Neuron (in vitro differentiated cells): ENCODE results near the gene CAGE1.

Experiments used
- H2AFZ ChIP-seq: one replicate; pipeline ENCODE4 v1.6.1; 2013; ENCODE audit warnings: low read depth, mild to moderate bottlenecking, inconsistent platforms, low read length, moderate library complexity
- H3K27me3 ChIP-seq: one replicate; pipeline ENCODE4 v1.6.1; 2013; ENCODE audit warnings: low read length; ENCODE audit not compliant: insufficient read depth
- H3K36me3 ChIP-seq: one replicate; pipeline ENCODE4 v1.6.1; 2013; ENCODE audit warnings: low read length; ENCODE audit not compliant: insufficient read depth
- H3K4me1 ChIP-seq: one replicate; pipeline ENCODE4 v1.6.1; 2013; ENCODE audit warnings: low read length; ENCODE audit not compliant: insufficient read depth
- H3K4me3 ChIP-seq: 2 replicates; pipeline ENCODE4 v1.5.1; 2013; ENCODE audit warnings: mild to moderate bottlenecking, low read length, moderate library complexity
- H3K9me3 ChIP-seq: one replicate; pipeline ENCODE4 v1.6.1; 2013; ENCODE audit warnings: low read length

The CAGE1 gene

DNA sequence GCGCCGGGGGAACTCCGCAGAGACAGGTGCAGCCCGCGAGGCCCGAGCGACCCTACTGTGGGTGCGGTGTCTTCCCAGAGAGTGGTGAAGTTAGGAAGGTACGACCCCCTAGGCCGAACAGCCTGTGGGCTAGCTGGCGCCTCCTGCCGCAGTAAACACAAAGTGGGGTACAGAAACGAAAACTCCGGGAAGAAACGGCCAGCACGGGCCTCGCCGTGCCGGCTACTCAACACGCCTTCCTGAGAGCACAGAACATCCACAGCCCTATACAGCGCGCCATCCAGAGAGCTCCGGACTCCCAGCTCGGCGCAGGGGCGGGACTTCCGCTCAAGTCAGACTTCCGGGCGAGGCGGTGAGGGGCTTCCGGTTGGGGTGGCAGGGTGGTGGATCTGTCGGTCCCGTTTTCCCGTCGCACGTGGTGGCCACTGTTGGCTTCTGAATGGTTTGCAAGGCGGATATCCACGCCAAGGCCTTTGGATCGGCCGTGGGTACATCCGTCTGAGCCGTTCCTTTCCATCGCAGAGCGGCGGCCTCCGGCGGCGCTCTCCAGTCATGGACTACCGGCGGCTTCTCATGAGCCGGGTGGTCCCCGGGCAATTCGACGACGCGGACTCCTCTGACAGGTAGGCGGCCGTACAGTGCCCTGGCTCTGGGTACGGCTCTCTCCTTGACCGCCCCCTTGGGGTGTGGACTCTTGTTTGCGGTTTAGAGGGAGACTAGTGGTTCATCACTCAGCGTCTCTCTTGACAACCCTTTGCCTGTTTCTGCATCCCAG lies at the start of gene CAGE1, which contains the start of gene RIOK1:
Gene CAGE1, minus strand, starts transcription at position 292 of the 775 bp plus-strand sequence. CDS start 2,569 bp downstream, outside the sequence.
Gene RIOK1, plus strand, starts transcription at position 358 of the 775 bp plus-strand sequence. Its CDS starts 195 bp downstream, at position 553.
- no peaks in the 10 kb centered on the region for H3K9me3 ChIP-seq
- peak within 1 kb of the TSS; percentile 74 for H3K4me3 ChIP-seq
- H3K36me3 ChIP-seq, result peaks cover 9% of the 10 kb centered on the region
- H2AFZ ChIP-seq, result peak within 1 kb of the TSS; percentile 90
- no peaks in the 10 kb centered on the region for H3K27me3 ChIP-seq
- H3K4me1 ChIP-seq, result peaks cover 16% of the 10 kb centered on the region

GRCh38 chr6:7439228-7439627 lies 49.7 kb upstream of the CAGE1 start:
- Histone ChIP-seq H3K36me3 (no peaks in the 10 kb centered on the region), H3K9me3 (no peaks in the 10 kb centered on the region), H3K27me3 (no peaks in the 10 kb centered on the region), H3K4me3 (no peak overlapping the region), H3K4me1 (no peaks in the 10 kb centered on the region), H2AFZ (no peak overlapping the region)

DNA sequence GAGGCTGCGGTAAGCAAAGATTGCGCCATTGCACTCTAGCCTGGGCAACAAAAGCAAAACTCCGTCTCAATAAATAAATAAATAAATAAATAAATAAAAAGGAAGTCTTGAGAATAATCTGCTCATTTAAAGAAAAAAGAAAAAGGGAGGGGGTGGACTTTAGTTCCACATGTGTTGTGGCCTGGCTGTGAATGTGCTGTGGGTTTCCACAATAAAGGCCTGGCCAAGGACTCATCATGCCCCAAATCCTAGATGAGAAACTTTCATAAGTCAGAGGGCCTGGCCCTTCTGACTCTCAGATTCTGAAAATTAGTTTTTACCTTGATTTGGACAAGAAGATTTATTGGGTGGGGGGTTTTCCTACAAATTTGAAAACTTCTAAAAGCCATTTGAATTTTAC lies 48.5 kb upstream of the CAGE1 start:
- H3K4me3 ChIP-seq, result no peak overlapping the region

GRCh38 chr6:7434672-7435071 lies 45.1 kb upstream of the CAGE1 start:
- H2AFZ ChIP-seq, result no peak overlapping the region
- no peaks in the 10 kb centered on the region for H3K36me3 ChIP-seq
- H3K27me3 ChIP-seq, result peaks cover 4% of the 10 kb centered on the region
- no peak overlapping the region for H3K4me3 ChIP-seq
- H3K4me1 ChIP-seq, result no peaks in the 10 kb centered on the region
- no peaks in the 10 kb centered on the region for H3K9me3 ChIP-seq

More for the DNA sequence above, 48.5 kb upstream of the CAGE1 start:
- no peaks in the 10 kb centered on the region for H3K4me1 ChIP-seq
- H2AFZ ChIP-seq, result no peak overlapping the region
- no peaks in the 10 kb centered on the region for H3K36me3 ChIP-seq
- no peaks in the 10 kb centered on the region for H3K9me3 ChIP-seq
- H3K27me3 ChIP-seq, result no peaks in the 10 kb centered on the region

DNA sequence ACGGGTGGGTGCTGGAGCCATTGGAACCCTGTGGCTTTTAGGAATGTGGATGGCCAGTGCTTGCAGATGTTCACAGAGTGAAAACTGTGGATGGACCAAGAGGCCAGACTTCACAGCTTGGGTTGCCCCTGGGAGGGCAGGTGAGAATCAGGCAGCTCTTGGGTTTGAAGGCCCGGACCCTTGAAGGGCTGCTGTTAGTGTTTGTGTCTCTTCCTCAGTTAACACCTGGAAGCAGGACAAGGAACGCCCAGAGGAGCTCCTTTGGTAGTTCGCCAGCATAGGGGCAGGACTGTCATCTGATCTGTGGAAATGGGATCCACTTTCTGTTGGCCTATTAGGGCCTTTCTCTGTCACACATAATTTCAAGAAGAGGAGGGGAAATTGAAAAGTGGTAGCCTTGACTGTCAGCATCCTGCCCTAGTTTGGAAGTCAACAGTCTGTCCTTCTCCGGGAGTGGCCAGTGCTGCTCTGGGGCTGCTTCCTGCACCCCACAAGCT lies 43.6 kb upstream of the CAGE1 start:
- no peak overlapping the region for H3K4me3 ChIP-seq
- no peaks in the 10 kb centered on the region for H3K9me3 ChIP-seq

GRCh38 chr6:7432391-7433120 lies 43.0 kb upstream of the CAGE1 start:
- no peak overlapping the region for H3K4me3 ChIP-seq
- H3K36me3 ChIP-seq, result no peaks in the 10 kb centered on the region
- H2AFZ ChIP-seq, result no peak overlapping the region
- peaks cover 4% of the 10 kb centered on the region for H3K27me3 ChIP-seq
- no peaks in the 10 kb centered on the region for H3K9me3 ChIP-seq
- no peaks in the 10 kb centered on the region for H3K4me1 ChIP-seq

More for the DNA sequence above, 43.6 kb upstream of the CAGE1 start:
- Histone ChIP-seq H3K4me1 (no peaks in the 10 kb centered on the region), H2AFZ (no peak overlapping the region), H3K27me3 (peaks cover 4% of the 10 kb centered on the region), H3K36me3 (no peaks in the 10 kb centered on the region)

DNA sequence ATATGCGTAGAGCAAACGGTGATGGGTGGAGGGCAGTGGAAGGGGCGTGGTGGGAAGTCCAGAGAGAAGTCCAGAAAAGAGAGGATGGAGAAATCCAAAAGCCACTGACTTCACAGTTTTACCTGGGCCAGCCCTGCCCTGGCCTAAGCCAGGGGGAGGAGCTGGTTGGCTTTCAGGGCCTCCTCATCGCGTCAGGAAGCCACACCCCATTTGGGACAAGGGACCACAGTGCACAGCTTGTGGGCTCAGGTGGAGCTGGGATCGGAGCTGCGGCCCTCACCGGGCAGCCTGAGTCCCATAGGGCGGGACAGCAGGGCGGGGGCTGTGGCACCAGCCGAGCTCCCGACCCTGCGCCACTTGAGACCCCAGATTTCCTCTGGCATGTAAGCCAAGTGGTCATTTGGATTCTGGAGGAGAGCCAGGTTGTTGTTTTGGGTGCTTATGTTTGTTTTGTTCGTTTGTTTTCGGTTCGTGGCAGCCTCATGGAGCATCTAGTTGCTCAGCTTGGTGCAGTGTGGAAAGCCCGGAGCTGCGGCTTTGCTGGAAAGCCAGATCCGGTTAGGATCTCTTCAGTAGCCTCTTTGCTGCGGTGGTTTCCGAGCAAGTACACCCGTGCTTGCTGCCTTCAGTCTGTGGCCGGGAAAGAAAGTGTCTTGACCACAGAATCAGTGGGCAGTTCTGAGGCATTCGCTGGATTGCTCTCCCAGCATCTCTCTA lies 42.3 kb upstream of the CAGE1 start:
- no peak overlapping the region for H2AFZ ChIP-seq
- no peaks in the 10 kb centered on the region for H3K36me3 ChIP-seq
- peaks cover 4% of the 10 kb centered on the region for H3K27me3 ChIP-seq
- no peak overlapping the region for H3K4me3 ChIP-seq
- H3K9me3 ChIP-seq, result no peaks in the 10 kb centered on the region
- no peaks in the 10 kb centered on the region for H3K4me1 ChIP-seq

DNA sequence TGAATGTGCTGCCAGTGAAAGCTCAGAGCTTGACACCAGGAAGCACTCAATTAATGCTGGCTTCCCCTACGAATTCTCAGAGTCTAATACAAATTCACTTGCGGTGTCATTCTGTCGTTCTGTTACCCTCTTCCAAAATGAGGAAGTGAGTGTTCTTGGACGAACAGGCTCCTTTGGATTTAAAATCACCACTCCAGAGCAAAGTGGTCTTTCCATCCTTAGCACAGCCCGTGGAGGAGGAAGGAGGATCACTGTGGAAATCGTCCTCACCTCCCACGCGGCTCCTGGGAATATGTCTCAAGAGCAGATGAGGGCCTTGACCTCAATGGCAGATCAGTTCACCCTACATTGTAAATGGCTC lies 41.8 kb upstream of the CAGE1 start:
- H3K4me3 ChIP-seq, result no peak overlapping the region
- peaks cover 4% of the 10 kb centered on the region for H3K27me3 ChIP-seq
- no peaks in the 10 kb centered on the region for H3K9me3 ChIP-seq
- no peaks in the 10 kb centered on the region for H3K36me3 ChIP-seq
- H2AFZ ChIP-seq, result no peak overlapping the region
- H3K4me1 ChIP-seq, result no peaks in the 10 kb centered on the region

GRCh38 chr6:7426447-7427169 lies 37.1 kb upstream of the CAGE1 start:
- no peaks in the 10 kb centered on the region for H3K36me3 ChIP-seq
- H3K27me3 ChIP-seq, result no peaks in the 10 kb centered on the region
- H2AFZ ChIP-seq, result no peak overlapping the region
- no peak overlapping the region for H3K4me3 ChIP-seq
- H3K9me3 ChIP-seq, result no peaks in the 10 kb centered on the region
- no peaks in the 10 kb centered on the region for H3K4me1 ChIP-seq

GRCh38 chr6:7425808-7426190 lies 36.3 kb upstream of the CAGE1 start:
- H3K27me3 ChIP-seq, result no peaks in the 10 kb centered on the region
- no peak overlapping the region for H3K4me3 ChIP-seq
- H3K36me3 ChIP-seq, result no peaks in the 10 kb centered on the region
- no peak overlapping the region for H2AFZ ChIP-seq
- no peaks in the 10 kb centered on the region for H3K9me3 ChIP-seq
- no peaks in the 10 kb centered on the region for H3K4me1 ChIP-seq

GRCh38 chr6:7424967-7425807 lies 35.6 kb upstream of the CAGE1 start:
- Histone ChIP-seq H3K4me3 (no peak overlapping the region), H2AFZ (no peak overlapping the region), H3K27me3 (no peaks in the 10 kb centered on the region), H3K36me3 (no peaks in the 10 kb centered on the region), H3K4me1 (no peaks in the 10 kb centered on the region), H3K9me3 (no peaks in the 10 kb centered on the region)

DNA sequence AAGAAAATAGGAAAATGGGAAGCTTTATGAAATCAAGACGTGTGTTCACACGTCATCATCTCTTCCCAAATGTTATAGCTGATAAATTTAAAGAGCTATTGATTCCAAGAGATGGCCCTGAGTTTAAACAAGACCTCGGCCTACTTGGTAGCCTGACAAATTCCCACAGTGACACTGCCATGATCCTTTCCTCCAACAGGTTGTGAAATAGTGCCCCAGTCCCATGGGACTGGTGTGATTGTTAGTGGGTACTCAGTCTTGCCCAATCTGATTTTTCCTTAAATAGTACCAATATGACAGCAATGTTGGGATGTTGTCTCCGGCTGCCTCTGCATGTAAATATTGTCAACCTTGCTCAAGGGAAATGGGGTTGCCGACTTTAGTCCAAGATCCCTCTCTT lies 34.5 kb upstream of the CAGE1 start:
- H2AFZ ChIP-seq, result no peak overlapping the region
- no peaks in the 10 kb centered on the region for H3K4me1 ChIP-seq
- H3K9me3 ChIP-seq, result no peaks in the 10 kb centered on the region
- H3K36me3 ChIP-seq, result no peaks in the 10 kb centered on the region
- H3K27me3 ChIP-seq, result no peaks in the 10 kb centered on the region
- H3K4me3 ChIP-seq, result no peak overlapping the region
